H1 (cell line): Measurements from ENCODE around the gene HOXA10. TPM values are rescaled to one million over a fixed set of nuclear protein-coding genes. Genes with fewer than 3 reads are reported as not detected.

ENCODE experiments used
- ATF3 ChIP-seq: IDR thresholded peaks from 2 replicates; pipeline ENCODE4 v1.6.1; 2011; ENCODE audit warnings: low read depth, mild to moderate bottlenecking, low read length; ENCODE audit not compliant: insufficient read depth
- CHD7 ChIP-seq: fragments of 300-600 bp; sonication (generic); IDR thresholded peaks from 2 replicates; pipeline ENCODE4 v1.7.1; 2012; ENCODE audit warnings: low read length, moderate library complexity, mild to moderate bottlenecking, inconsistent platforms; ENCODE audit not compliant: insufficient replicate concordance
- CREB1 ChIP-seq: IDR thresholded peaks from 2 replicates; pipeline ENCODE4 v1.6.1; 2012; ENCODE audit warnings: inconsistent platforms
- EZH2 ChIP-seq: fragments of 200-600 bp; sonication (generic); IDR thresholded peaks from 2 replicates; pipeline ENCODE4 v1.7.1; 2012; ENCODE audit warnings: low read depth, mild to moderate bottlenecking, moderate library complexity, low read length, inconsistent platforms; ENCODE audit not compliant: severe bottlenecking
- JUN ChIP-seq: IDR thresholded peaks from 2 replicates; pipeline ENCODE4 v1.6.1; 2011; ENCODE audit warnings: low read depth, mild to moderate bottlenecking, improper control_type of control experiment, low read length
- JUND ChIP-seq: IDR thresholded peaks from 2 replicates; pipeline ENCODE4 v1.6.1; 2011; ENCODE audit warnings: mild to moderate bottlenecking, improper control_type of control experiment, low read length
- KDM4A ChIP-seq: IDR thresholded peaks from one replicate; pipeline ENCODE4 v1.7.1; 2012; ENCODE audit warnings: low read depth, mild to moderate bottlenecking, moderate library complexity, low read length, inconsistent platforms; ENCODE audit not compliant: severe bottlenecking
- POLR2A ChIP-seq, 2 experiments: IDR thresholded peaks; 1 replicate in 1 of 2; 2 replicates in 1 of 2; pipeline ENCODE4 v1.6.1; 2011; ENCODE audit warnings: low read depth in 2 of 2, low read length in 2 of 2, mild to moderate bottlenecking in 2 of 2; ENCODE audit errors: control extremely low read depth in 1 of 2
- SP4 ChIP-seq: IDR thresholded peaks from 2 replicates; pipeline ENCODE4 v1.6.1; 2012; ENCODE audit warnings: low read length, inconsistent platforms
- SRF ChIP-seq: IDR thresholded peaks from 2 replicates; pipeline ENCODE4 v1.6.1; 2011; ENCODE audit warnings: mild to moderate bottlenecking, low read depth, low read length, moderate library complexity
- SUZ12 ChIP-seq: fragments of 200-600 bp; sonication (generic); IDR thresholded peaks from 2 replicates; pipeline ENCODE4 v1.6.1; 2012; ENCODE audit warnings: mild to moderate bottlenecking, inconsistent platforms, low read length, moderate library complexity, mixed read lengths
- polyA plus RNA-seq, 7 experiments: library from polyadenylated mRNA; depleted of rRNA in 3 of 7; stranded (reverse) in 5 of 7; unstranded in 2 of 7; fragments of >200 nt in 5 of 7; fragments of 200-250 nt in 2 of 7; gene quantifications; 1 replicate in 5 of 7; 2 replicates in 1 of 7; 4 replicates in 1 of 7; pipeline versions ENCODE4 v1.2.1 to v1.2.3, GENCODE V29; 2011 to 2013; ENCODE audit warnings: missing spikeins in 2 of 7, mixed read lengths in 2 of 7
- total RNA-seq: library from RNA; stranded (reverse); fragmentation: NEBNext Ultra II Directional; extraction: Animal tissue kit (Norgen Biotek cat#: 25700); gene quantifications from 2 replicates; pipeline ENCODE4 v1.2.1, GENCODE V29; 2021

Gene HOXA10
- total and polyA plus RNA-seq, 2 of the 8 experiments (the other 6 are each of a cell fraction or from before 2014, with no cell fraction given) = not detected

GRCh38 chr7:27168265-27168947, 5.7 kb downstream of the HOXA10 start (continued):
- TF ChIP-seq ATF3 (no peak), KDM4A (no peak), SUZ12 (peak; percentile 69), JUN (no peak), SRF (no peak), SP4 (no peak), CREB1 (no peak), CHD7 (no peak), JUND (no peak), EZH2 (peak; percentile 78), POLR2A (IDR thresholded peaks at IDR 0.05; ENCODE audit: control extremely low read depth in 1 of 2, low read depth in 2 of 2, low read length in 2 of 2) (no peak)
